Fibroblast of pulmonary artery (primary cell): Measurements from ENCODE around the gene SLC4A1AP.
"Not testable (repeated sequence)": the region's sequence is repeated elsewhere in the genome, so short reads cannot be mapped to it uniquely, and the experiment has no call there.

Experiments
- DNase-seq: peaks from one replicate; pipeline ENCODE4 v3.0.0-alpha.2; 2010; ENCODE audit warnings: low read depth
- H3K4me3 ChIP-seq: replicated peaks from 2 replicates; pipeline ENCODE4 v1.5.1; 2011; ENCODE audit warnings: low read depth, mild to moderate bottlenecking, control low read depth, low read length, moderate library complexity
- CTCF ChIP-seq: IDR thresholded peaks from 2 replicates; pipeline ENCODE4 v1.5.1; 2011; ENCODE audit warnings: mild to moderate bottlenecking, control low read depth, low read length, inconsistent platforms; ENCODE audit errors: missing control alignments

Gene SLC4A1AP

GRCh38 chr2:27671235-27671634, 7.5 kb downstream of the SLC4A1AP start:
- DNase-seq = no peak
- no peak overlapping the region for H3K4me3 ChIP-seq
- no peak for TF ChIP-seq CTCF

- no peak overlapping the region for H3K4me3 ChIP-seq
- DNase-seq = no peak
- no peak for TF ChIP-seq CTCF
These were observed 9.2 kb downstream of the SLC4A1AP start for GRCh38 chr2:27672723-27673486.

- TF ChIP-seq CTCF = no peak
- H3K4me3 ChIP-seq = no peak overlapping the region
- no peak for DNase-seq
These were observed 16.9 kb downstream of the SLC4A1AP start for GRCh38 chr2:27680571-27680970.

- H3K4me3 ChIP-seq = no peak overlapping the region
- DNase-seq = peak; percentile 48
- TF ChIP-seq CTCF = no peak
These were observed 18.2 kb downstream of the SLC4A1AP start for GRCh38 chr2:27681841-27682240.

- H3K4me3 ChIP-seq = not testable (repeated sequence)
- peak; percentile 88 for DNase-seq
These were observed 18.7 kb downstream of the SLC4A1AP start for GRCh38 chr2:27682334-27682771.

- peak; percentile 96 for DNase-seq
- peak; percentile 90 for TF ChIP-seq CTCF
- H3K4me3 ChIP-seq = no peak overlapping the region
These were observed 19.8 kb downstream of the SLC4A1AP start for GRCh38 chr2:27683390-27684071.

- not testable (repeated sequence) for H3K4me3 ChIP-seq, DNase-seq
These were observed 21.3 kb downstream of the SLC4A1AP start for GRCh38 chr2:27685006-27685405.

GRCh38 chr2:27685577-27685976, 21.9 kb downstream of the SLC4A1AP start:
- DNase-seq = no peak
- no peak for TF ChIP-seq CTCF
- H3K4me3 ChIP-seq = no peak overlapping the region
